Peyer's patch (tissue), 4 donors: ENCODE results near the gene NCLN. TPM values are rescaled to one million over a fixed set of nuclear protein-coding genes. Genes with fewer than 3 reads are reported as not detected.
"Not testable (repeated sequence)": the region's sequence is repeated elsewhere in the genome, so short reads cannot be mapped to it uniquely, and the experiment has no call there.

Source experiments
- DNase-seq, 3 donors: peaks; one replicate each; pipeline ENCODE4 v3.0.0-alpha.2; 2017 to 2019
- H3K27ac ChIP-seq, 4 donors: fragments of 200-600 bp; sonication (generic); one replicate each; pipeline ENCODE4 v1.5.1; 2016 to 2019
- H3K27me3 ChIP-seq, 2 donors: fragments of 200-600 bp; sonication (generic); one replicate each; pipeline ENCODE4 v1.5.1; 2019
- H3K36me3 ChIP-seq, 3 donors: fragments of 200-600 bp; sonication (generic); one replicate each; pipeline ENCODE4 v1.5.1; 2016 to 2019
- H3K4me1 ChIP-seq, 4 donors: fragments of 200-600 bp; sonication (generic); one replicate each; pipeline ENCODE4 v1.5.1; 2016 to 2019
- H3K4me3 ChIP-seq, 4 donors: fragments of 200-600 bp; sonication (generic); 1 replicate in 3 of 4; 2 replicates in 1 of 4; pipeline ENCODE4 v1.5.1; 2016 to 2019; ENCODE audit warnings: mild to moderate bottlenecking in 1 of 4
- H3K9me3 ChIP-seq, 4 donors: fragments of 200-600 bp; sonication (generic); one replicate each; pipeline ENCODE4 v1.5.1; 2016 to 2019; ENCODE audit warnings: mild to moderate bottlenecking in 1 of 4
- CTCF ChIP-seq, 6 experiments: fragments of 450-650 bp in 4 of 6; fragments of 200-600 bp in 2 of 6; sonication (generic) in 1 of 6; IDR thresholded peaks; one replicate each; pipeline ENCODE4 v1.5.1; 2017 to 2019; ENCODE audit warnings: antibody characterized with exemption in 6 of 6, mild to moderate bottlenecking in 3 of 6, moderate library complexity in 1 of 6
- POLR2A ChIP-seq, 2 donors: fragments of 450-650 bp; IDR thresholded peaks; one replicate each; pipeline ENCODE4 v1.5.1; 2017; ENCODE audit warnings: antibody characterized with exemption in 2 of 2, mild to moderate bottlenecking in 2 of 2, moderate library complexity in 2 of 2
- total RNA-seq, 4 donors: library from RNA; depleted of rRNA; stranded (reverse); fragments of >200 nt; gene quantifications; one replicate each; pipeline ENCODE4 v1.1.0, GENCODE V29; 2016

The NCLN gene
- total RNA-seq, 4 donors from 2014 or later, result 84.2 to 126 (median 117) TPM

- no peak for DNase-seq
- no peaks in the 10 kb centered on the region for H3K4me1 ChIP-seq
- H3K27me3 ChIP-seq, result no peaks in the 10 kb centered on the region
- H3K9me3 ChIP-seq, result no peaks in the 10 kb centered on the region
- no peaks in the 10 kb centered on the region for H3K36me3 ChIP-seq
- TF ChIP-seq CTCF (IDR thresholded peaks at IDR 0.05) (no peak), POLR2A (IDR thresholded peaks at IDR 0.05) (no peak)
- H3K4me3 ChIP-seq, result no peak overlapping the region
- H3K27ac ChIP-seq, result no peak overlapping the region
These were observed 33.3 kb upstream of the NCLN start for GRCh38 chr19:3152419-3152780.

- TF ChIP-seq POLR2A (IDR thresholded peaks at IDR 0.05), result no peak
- no peak for TF ChIP-seq CTCF (IDR thresholded peaks at IDR 0.05)
- no peaks in the 10 kb centered on the region for H3K27me3 ChIP-seq
- DNase-seq, result no peak
- H3K27ac ChIP-seq, result no peak overlapping the region
- H3K4me3 ChIP-seq, result no peak overlapping the region
- H3K36me3 ChIP-seq, result no peaks in the 10 kb centered on the region
- H3K4me1 ChIP-seq, result no peaks in the 10 kb centered on the region
- no peaks in the 10 kb centered on the region for H3K9me3 ChIP-seq
These were observed 32.2 kb upstream of the NCLN start for GRCh38 chr19:3153286-3154230.

DNA sequence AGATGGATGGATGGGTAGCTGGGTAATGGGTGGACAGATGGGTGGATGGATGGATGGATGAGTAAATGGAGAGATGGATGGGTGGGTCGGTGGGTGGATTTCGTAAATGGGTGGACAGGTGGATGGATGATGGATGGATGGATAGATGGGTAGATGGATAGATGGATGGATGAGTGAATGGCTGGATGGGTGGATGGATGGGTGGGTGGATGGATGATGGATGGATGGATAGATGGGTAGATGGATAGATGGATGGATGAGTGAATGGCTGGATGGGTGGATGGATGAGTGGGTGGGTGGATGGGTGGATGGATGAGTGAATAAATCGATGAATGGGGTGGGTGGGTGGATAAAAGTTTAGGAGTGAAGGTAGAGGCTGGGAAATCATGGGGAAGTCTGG, 31.3 kb upstream of the NCLN start:
- not testable (repeated sequence) for DNase-seq, H3K27me3 ChIP-seq, H3K4me3 ChIP-seq, H3K9me3 ChIP-seq, H3K36me3 ChIP-seq, H3K4me1 ChIP-seq
- peak overlapping the region in 3 of 4 donors; percentile 26 to 73 (median 29) for H3K27ac ChIP-seq

DNA sequence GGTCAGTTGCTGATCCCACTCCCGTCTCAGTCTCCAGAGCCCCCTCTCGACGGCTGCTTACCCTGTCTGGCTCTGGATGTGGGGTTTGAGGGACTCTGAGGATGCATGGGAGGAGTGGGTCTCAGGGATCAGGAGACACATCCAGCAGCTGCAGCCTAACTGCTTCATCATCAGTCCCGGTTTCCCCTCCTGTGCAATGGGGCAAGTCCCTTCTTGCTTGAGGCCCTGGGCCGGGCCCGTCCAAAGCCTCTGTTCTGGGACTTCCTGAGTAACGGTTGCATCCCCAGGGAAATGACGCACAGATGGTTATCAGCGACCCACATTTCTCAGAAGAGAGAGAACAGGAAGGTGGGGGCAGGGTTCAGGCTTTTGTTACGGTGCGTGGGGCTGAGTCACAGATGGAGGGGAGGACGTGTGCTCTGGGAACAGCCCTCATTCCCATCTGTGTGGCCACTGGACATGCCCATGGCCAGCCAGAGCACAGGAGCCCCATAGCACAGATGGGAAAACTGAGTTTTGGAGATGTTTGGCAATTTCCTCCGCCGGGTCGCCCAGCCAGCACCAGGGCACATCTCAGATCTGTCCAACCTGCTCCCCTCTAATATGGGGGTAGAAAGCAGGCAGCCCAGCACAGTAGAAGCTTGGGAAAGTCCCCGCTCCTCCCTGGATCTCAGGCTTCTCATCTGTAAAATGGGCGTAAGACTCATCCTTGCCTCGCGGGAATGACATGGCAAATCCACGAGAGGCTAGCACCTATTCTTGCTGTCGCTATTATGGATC, 30.6 kb upstream of the NCLN start:
- no peak overlapping the region for H3K4me3 ChIP-seq
- DNase-seq, result peak in 2 of 3 donors; percentile 72 to 90
- TF ChIP-seq POLR2A (IDR thresholded peaks at IDR 0.05) (peak in 1 of 2 donors; percentile 14), CTCF (IDR thresholded peaks at IDR 0.05) (no peak)
- H3K36me3 ChIP-seq, result no peaks in the 10 kb centered on the region
- H3K9me3 ChIP-seq, result no peaks in the 10 kb centered on the region
- no peaks in the 10 kb centered on the region for H3K4me1 ChIP-seq
- H3K27me3 ChIP-seq, result no peaks in the 10 kb centered on the region
- peak overlapping the region in 3 of 4 donors; percentile 31 to 73 (median 45) for H3K27ac ChIP-seq

GRCh38 chr19:3157096-3157845, 28.5 kb upstream of the NCLN start:
- no peak for TF ChIP-seq POLR2A (IDR thresholded peaks at IDR 0.05)
- no peak for TF ChIP-seq CTCF (IDR thresholded peaks at IDR 0.05)
- Histone ChIP-seq H3K4me1 (no peaks in the 10 kb centered on the region), H3K27ac (no peak overlapping the region), H3K9me3 (no peaks in the 10 kb centered on the region), H3K36me3 (no peaks in the 10 kb centered on the region), H3K27me3 (no peaks in the 10 kb centered on the region), H3K4me3 (no peak overlapping the region)
- DNase-seq, result no peak
